Measurements from ENCODE around the gene PDX1. TPM values are rescaled to one million over a fixed set of nuclear protein-coding genes. Genes with fewer than 3 reads are reported as not detected.

Gene PDX1
- total RNA-seq, 1 donor from 2014 or later: not detected

DNA sequence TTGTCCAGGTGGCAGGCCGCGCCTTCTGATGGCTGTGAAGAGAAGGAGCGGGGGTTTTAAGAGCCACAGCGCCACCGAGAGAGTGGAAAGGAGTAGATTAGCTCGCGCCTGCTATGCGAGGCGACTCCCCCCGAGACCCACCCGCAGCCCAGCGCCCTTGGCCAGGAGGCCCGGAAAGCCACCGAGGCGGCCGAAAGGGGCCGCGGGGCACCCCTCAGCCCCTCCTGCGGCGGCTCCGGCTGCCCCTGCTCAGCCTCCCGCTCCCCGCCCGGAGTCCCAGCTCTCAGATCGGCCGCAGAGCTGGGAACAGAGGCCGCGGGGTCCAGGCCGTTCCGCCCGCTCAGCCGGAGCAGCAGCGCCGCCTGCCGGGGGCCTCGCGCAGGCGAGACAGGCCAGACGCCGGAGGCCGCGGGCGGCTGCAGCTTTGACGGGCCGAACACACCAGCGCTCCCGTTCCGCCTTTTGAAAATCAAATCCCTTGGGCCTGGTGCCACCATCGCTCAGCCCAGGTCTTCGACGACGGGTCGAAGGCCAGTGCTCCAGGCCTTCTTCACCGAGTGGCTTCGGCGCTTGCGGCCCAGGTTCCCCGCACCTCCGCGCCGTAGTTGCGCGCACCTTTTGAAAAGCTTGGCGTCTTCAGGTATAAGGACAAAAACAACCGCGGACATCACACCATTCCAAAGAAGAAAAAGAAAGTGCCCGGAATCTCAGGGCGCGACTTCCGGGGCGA is 34.0 kb downstream of the PDX1 start:
- Mint-ChIP-seq H3K9me3 (ENCODE audit: unreplicated experiment) (peaks cover 6% of the 10 kb centered on the region), H3K4me3 (ENCODE audit: unreplicated experiment) (peak overlapping the region; percentile 76), H3K27me3 (ENCODE audit: unreplicated experiment) (peaks cover 64% of the 10 kb centered on the region), H3K27ac (ENCODE audit: unreplicated experiment) (no peak overlapping the region), H3K4me1 (ENCODE audit: unreplicated experiment) (peaks cover 8% of the 10 kb centered on the region), H3K36me3 (ENCODE audit: unreplicated experiment) (no peaks in the 10 kb centered on the region)
- DNase-seq (ENCODE audit: extremely low spot score, unreplicated experiment): peak; percentile 92
- TF ChIP-seq, protein P1, sequence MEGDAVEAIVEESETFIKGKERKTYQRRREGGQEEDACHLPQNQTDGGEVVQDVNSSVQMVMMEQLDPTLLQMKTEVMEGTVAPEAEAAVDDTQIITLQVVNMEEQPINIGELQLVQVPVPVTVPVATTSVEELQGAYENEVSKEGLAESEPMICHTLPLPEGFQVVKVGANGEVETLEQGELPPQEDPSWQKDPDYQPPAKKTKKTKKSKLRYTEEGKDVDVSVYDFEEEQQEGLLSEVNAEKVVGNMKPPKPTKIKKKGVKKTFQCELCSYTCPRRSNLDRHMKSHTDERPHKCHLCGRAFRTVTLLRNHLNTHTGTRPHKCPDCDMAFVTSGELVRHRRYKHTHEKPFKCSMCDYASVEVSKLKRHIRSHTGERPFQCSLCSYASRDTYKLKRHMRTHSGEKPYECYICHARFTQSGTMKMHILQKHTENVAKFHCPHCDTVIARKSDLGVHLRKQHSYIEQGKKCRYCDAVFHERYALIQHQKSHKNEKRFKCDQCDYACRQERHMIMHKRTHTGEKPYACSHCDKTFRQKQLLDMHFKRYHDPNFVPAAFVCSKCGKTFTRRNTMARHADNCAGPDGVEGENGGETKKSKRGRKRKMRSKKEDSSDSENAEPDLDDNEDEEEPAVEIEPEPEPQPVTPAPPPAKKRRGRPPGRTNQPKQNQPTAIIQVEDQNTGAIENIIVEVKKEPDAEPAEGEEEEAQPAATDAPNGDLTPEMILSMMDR (IDR thresholded peaks at IDR 0.05): peak; percentile 93

DNA sequence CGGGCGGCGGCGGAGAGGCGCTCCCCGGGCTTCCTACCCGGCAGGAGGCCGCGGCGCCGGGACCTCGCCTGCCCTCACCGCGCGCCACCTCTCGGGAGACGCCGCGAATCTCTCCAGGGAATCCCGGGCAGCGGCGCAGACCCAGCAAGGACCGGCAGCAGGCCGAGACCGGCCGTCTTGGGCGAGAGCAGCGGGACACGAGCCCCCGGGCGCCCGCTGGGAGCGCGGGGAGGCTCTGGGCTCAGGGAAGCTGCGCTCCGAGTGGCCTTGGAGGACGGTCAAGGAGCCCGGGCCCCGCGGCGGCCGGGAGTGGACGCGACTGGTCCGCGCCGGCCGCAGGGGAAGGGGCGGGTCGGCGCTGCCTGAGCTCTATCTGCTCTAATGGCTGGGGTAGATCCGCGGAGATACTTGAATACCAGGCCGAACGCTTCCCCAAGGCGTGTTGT is 34.6 kb downstream of the PDX1 start:
- Mint-ChIP-seq H3K27ac (ENCODE audit: unreplicated experiment) (no peak overlapping the region), H3K4me3 (ENCODE audit: unreplicated experiment) (peak overlapping the region; percentile 76), H3K9me3 (ENCODE audit: unreplicated experiment) (peaks cover 6% of the 10 kb centered on the region), H3K27me3 (ENCODE audit: unreplicated experiment) (peaks cover 69% of the 10 kb centered on the region), H3K4me1 (ENCODE audit: unreplicated experiment) (peaks cover 8% of the 10 kb centered on the region), H3K36me3 (ENCODE audit: unreplicated experiment) (no peaks in the 10 kb centered on the region)
- no peak for DNase-seq (ENCODE audit: extremely low spot score, unreplicated experiment)
- TF ChIP-seq, protein P1 (IDR thresholded peaks at IDR 0.05): no peak

DNA sequence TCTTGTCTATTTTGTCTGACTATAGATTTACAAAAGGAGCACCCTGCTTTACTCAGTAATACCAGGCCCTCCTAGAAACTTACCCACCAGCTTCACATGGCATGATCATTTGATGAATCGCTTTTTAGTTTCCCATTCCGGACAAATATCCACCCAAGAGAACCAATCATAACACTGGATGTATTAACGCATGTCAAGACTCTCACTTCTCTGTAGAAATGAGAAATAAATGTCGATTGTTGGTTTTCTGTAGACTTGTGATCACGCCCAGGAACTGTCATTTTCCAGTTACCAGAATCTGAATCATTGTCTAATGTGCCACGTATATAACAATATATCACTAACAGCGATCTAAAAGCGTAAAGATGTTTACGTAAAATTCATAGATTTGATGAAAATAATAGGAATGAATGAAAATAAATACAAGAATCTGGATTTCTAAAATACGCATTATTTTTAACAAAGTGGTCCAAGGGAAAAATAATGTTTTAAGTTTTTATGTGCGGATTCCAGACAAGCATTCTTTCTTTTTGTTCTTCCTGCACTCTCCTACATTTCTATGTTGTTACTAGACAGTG is 35.3 kb downstream of the PDX1 start:
- Mint-ChIP-seq H3K4me3 (ENCODE audit: unreplicated experiment) (no peak overlapping the region), H3K4me1 (ENCODE audit: unreplicated experiment) (peaks cover 10% of the 10 kb centered on the region), H3K27ac (ENCODE audit: unreplicated experiment) (no peak overlapping the region), H3K36me3 (ENCODE audit: unreplicated experiment) (no peaks in the 10 kb centered on the region), H3K9me3 (ENCODE audit: unreplicated experiment) (peaks cover 4% of the 10 kb centered on the region), H3K27me3 (ENCODE audit: unreplicated experiment) (peaks cover 73% of the 10 kb centered on the region)
- TF ChIP-seq, protein P1 (IDR thresholded peaks at IDR 0.05): no peak
- no peak for DNase-seq (ENCODE audit: extremely low spot score, unreplicated experiment)

DNA sequence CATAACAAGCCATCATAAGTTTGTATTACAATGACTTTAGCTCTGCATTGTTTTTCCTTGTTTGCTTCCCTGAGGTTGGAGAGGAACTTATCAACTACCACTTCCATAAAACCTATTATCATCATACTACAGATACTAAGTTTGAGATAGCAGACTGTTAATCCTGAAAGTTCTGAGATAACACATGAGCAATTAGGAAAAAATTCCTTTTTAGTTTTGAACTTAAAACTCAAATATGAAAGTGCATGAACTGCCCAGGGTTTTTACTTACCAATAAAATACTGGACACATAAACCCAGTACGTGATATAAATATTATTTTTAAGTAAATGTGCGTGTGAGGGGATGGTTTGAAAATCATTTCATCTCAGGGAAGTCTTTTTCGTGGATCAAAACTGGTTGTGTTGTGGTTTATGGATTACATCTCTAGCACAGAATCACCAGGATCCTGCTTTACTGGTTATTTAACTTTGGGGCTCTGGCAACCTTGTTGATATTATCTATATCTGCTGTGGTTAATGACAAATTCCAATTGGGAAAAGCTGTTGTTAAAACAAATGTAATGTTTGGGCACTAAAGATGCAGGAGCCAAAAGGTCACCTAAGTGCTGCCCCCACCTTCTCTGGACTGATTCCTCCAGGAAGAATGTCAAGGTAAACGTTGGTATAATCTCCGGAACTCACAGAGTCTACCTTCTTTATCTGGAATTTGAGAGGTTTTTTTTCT is 36.9 kb downstream of the PDX1 start:
- TF ChIP-seq, protein P1 (IDR thresholded peaks at IDR 0.05): no peak
- H3K36me3 Mint-ChIP-seq (ENCODE audit: unreplicated experiment): no peaks in the 10 kb centered on the region
- peaks cover 20% of the 10 kb centered on the region for H3K4me1 Mint-ChIP-seq (ENCODE audit: unreplicated experiment)
- no peak overlapping the region for H3K27ac Mint-ChIP-seq (ENCODE audit: unreplicated experiment)
- no peak overlapping the region for H3K4me3 Mint-ChIP-seq (ENCODE audit: unreplicated experiment)
- H3K27me3 Mint-ChIP-seq (ENCODE audit: unreplicated experiment): peaks cover 79% of the 10 kb centered on the region
- no peaks in the 10 kb centered on the region for H3K9me3 Mint-ChIP-seq (ENCODE audit: unreplicated experiment)
- DNase-seq (ENCODE audit: extremely low spot score, unreplicated experiment): no peak

DNA sequence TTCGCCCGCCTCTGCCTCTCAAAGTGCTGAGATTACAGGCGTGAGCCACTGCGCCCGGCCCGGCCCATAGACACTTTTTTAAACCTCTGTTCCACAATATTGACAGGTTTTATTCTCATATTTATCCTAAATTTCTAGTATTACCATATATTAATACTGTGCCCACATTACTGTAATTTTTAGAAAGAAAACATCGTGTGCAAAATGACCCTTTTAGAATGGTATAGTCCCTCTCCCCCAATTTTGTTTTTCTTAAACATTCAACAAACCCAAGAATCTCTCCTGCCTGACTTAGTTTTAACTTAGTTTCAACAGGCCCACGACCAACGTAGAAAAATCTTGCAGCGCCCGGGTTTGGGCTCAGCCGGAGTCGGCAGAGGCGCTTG is 40.2 kb downstream of the PDX1 start:
- DNase-seq (ENCODE audit: extremely low spot score, unreplicated experiment): no peak
- Mint-ChIP-seq H3K27ac (ENCODE audit: unreplicated experiment) (no peak overlapping the region), H3K27me3 (ENCODE audit: unreplicated experiment) (peaks cover 89% of the 10 kb centered on the region), H3K4me1 (ENCODE audit: unreplicated experiment) (peaks cover 12% of the 10 kb centered on the region), H3K36me3 (ENCODE audit: unreplicated experiment) (no peaks in the 10 kb centered on the region), H3K4me3 (ENCODE audit: unreplicated experiment) (peak overlapping the region; percentile 42), H3K9me3 (ENCODE audit: unreplicated experiment) (no peaks in the 10 kb centered on the region)
- TF ChIP-seq, protein P1 (IDR thresholded peaks at IDR 0.05): no peak
